SH-SY5Y (cell line): Measurements from ENCODE around the gene JADE3.

Experiments
- GATA2 ChIP-seq: IDR thresholded peaks from 2 replicates; pipeline ENCODE4 v1.6.1; 2011; ENCODE audit warnings: mild to moderate bottlenecking, low read depth, low read length
- GATA3 ChIP-seq: IDR thresholded peaks from 2 replicates; pipeline ENCODE4 v1.6.1; 2011; ENCODE audit warnings: low read depth, mild to moderate bottlenecking, low read length, moderate library complexity

DNA sequence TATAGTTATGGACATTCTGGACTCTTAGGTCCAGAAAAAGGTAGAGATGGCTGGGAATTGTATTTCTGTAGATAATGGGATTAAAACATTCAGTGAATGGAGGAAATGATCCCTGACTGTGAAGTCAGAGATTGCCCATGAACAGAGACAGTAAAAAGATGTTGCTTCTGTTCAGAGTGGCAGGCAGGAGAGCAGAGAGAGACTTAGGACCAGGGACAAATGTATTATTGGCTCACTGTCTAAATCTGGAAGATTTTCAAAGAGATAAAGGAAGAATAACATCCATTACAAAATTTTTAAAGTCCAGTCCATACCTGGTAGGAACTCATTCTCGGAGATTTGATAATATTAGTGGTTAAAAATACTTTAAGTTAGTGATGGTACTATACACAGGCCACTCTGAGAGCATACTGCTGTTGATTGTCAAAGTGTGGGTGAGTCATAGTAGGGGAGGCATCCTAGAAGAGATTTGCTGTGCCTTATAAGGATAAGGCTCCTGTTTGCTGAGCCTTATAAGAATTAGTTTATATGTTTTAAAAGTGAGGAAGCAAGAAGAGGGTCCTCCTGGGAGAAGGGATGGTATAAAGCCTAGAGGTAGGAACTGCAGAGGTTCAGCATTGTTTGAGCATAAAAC is 53.0 kb downstream of the JADE3 start:
- TF ChIP-seq GATA3 = no peak
- TF ChIP-seq GATA2 = no peak
